ENCODE results near the gene PTH2R.
"Not testable (repeated sequence)": the region's sequence is repeated elsewhere in the genome, so short reads cannot be mapped to it uniquely, and the experiment has no call there.

Gene PTH2R

DNA sequence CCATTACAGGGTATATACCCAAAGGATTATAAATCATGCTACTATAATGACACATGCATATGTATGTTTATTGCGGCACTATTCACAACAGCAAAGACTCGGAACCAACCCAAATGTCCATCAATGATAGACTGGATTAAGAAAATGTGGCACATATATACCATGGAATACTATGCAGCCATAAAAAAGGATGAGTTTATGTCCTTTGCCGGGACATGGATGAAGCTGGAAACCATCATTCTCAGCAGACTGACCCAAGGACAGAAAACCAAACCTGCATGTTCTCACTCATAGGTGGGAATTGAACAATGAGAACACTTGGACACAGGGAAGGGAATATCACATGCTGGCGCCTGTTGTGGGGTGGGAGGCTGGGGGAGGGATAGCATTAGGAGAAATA, 9.8 kb upstream of the PTH2R start:
- DNase-seq (ENCODE audit: low read depth in 3 of 3) = not testable (repeated sequence)

DNA sequence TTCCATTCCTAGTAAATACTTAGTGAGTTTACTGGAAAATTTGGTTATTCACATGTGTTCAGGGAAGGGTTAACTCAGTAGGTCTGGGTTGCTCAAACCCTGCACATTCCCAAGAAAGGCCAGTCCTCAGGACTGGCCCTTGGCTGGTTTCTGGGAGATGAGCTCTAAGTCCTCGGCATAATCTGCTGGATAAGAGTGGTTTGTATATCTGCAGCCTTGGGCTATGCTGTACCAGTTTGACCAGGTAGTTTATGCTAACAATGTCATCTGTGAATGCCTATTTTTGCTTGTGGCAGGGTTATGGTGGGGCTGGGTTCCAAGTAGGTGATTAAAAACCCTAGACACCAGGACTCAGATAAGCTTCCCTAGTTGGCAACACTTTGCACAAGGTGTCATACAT, 7.4 kb upstream of the PTH2R start:
- DNase-seq (ENCODE audit: low read depth in 3 of 3) = no peak

DNA sequence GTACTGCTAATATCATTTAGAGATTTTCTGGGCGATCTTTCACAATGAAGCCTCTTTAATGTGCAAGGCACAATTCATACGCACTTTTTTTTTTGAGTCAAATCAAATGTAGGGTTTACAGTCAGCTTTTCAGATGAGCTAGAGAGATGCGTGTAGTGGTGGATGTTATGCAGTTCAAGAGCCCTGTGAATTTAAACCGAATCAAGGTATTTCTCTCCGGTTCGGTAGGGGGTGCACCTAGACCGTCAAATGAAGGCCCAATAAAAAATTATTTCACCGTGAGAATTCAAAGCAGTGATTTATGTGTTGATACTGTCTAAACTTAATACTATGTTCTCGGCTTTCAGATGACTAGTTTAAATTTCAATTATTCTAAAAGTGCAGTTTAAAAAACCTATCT, 1.1 kb downstream of the PTH2R start:
- no peak for DNase-seq (ENCODE audit: low read depth in 3 of 3)

DNA sequence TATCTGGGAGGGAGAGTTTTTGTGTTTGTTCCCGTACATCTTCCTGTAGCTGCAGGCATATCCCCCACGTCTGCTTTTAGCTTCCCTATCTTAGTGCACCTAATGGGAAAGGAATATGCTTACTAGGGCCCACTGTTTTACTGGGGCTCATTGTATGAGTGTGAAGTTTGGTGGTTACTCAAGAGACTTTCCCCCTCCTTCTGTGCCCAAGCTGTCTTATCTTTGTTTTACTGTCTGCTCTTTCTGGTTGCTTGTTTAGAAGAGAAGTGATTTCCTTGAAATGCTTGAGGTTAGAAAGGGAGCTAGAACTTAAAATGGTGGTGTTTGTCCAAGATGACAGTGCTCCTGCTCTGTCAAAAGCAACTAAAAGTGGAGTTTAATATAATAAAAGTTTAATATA, 7.3 kb downstream of the PTH2R start:
- DNase-seq (ENCODE audit: low read depth in 3 of 3) = no peak

DNA sequence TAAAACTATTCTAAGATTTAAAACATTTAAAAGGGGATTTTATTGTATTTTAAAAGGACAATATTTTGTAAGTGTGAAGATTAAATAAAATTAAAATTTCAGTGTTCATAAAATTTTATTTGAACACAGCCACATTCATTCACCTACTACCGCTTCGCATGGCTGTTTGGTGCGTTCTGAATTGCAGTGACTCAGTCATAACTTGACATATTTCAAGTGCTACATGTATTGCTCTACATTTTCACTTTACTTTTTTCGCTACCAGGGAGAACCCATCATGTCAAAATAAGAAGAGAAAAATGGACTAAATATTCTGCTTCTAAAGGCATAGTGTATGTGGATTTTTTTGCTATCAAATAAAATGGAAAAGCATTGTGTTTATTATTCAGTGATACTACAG, 8.7 kb downstream of the PTH2R start:
- no peak for DNase-seq (ENCODE audit: low read depth in 3 of 3)

DNA sequence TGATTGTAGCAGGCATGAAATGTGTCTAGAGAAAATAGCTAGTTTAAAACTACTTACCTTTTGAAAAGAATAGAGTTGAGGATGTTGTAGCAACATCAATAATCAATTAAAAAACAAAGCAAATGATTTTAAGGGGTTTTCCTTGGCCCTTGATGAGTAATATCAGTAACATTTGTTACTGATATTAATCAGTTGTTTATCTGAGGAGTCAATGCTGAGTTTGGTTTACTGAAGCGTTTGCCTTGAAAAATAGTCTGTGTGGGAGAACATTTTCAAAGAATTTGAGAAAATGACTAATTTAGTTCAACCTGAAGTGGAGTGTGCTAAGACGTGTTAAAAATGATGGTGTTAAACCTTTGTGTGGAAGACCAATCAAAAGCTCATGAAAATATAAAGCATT, 9.3 kb downstream of the PTH2R start:
- no peak for DNase-seq (ENCODE audit: low read depth in 3 of 3)

DNA sequence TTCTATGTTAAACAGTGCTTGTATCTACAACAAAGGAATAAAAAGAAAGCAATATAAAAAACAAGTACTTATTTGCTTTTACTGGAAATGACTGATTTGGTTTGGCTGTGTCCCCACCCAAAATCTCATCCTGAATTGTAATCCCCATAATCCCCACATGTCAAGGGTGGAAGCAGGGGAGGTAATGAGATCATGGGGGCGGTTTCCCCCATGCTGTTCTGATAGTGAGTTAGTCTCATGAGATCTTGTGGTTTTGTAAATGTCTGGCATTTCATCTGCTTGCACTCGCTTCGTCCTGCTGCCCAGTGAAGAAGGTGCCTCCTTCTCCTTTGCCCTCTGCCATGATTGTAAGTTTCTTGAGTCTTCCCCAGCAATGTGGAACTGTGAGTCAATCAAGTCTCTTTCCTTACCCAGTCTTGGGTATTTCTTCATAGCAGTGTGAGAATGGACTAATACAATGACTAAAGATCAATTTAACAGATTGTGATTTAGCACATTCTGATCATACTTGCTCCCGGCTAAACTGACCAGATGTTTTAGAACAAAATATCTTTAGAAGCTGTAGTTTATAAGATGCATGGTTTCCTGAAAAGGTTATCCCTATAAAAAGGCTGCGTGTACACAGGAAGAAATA, 19.9 kb downstream of the PTH2R start:
- no peak for DNase-seq (ENCODE audit: low read depth in 3 of 3)

DNA sequence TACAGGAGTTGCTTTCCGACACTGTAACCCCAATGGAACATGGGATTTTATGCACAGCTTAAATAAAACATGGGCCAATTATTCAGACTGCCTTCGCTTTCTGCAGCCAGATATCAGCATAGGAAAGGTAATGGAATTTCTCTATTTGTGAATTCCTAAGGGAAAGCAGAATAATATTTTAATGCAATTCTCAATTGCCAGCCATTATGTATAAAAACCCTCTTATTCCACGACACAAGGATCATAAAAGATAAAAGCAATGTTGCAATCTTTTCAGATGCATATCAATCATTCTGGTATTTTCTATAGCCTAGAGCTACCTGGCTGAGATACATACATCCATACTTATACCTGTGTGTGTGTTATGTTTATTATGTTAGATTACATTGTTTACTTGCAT, 31.2 kb downstream of the PTH2R start:
- DNase-seq (ENCODE audit: low read depth in 3 of 3) = no peak

DNA sequence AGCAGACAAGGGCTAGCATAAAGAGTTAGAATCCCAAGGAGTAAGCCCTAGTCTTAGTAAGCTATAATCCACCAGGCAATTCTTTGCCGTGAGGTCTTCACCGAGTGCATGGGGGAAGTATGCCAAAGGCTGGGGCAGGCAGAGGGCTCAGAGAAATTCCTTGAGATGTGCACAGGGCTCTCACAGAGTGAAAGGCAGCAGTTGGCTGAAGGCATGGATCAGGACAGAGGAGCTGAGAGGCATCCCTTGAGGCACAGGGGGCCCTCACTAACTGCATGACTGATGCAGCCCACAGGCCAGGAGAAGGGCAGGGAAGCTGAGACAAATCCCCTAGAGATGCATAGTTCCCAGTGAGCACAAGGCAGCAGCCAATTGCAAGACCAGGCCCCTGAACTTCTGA, 34.1 kb downstream of the PTH2R start:
- no peak for DNase-seq (ENCODE audit: low read depth in 3 of 3)

DNA sequence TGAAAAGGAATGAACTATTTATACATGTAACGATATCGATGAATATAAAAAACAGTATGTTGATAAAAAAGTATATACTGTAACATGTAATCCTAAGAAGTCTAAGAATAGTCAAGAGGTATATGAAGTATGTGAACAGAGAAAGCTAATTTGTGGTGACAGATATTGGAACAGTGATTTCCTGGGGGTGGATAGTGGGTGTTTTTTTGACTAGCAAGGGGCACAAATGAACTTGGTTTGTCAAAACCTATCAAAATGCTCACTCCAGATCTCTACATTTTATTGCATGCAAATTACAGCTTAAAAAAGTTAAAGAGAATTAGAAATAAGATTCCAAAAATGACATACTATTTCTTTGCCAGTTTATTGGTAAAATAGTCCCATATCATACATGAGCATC, 35.4 kb downstream of the PTH2R start:
- no peak for DNase-seq (ENCODE audit: low read depth in 3 of 3)

DNA sequence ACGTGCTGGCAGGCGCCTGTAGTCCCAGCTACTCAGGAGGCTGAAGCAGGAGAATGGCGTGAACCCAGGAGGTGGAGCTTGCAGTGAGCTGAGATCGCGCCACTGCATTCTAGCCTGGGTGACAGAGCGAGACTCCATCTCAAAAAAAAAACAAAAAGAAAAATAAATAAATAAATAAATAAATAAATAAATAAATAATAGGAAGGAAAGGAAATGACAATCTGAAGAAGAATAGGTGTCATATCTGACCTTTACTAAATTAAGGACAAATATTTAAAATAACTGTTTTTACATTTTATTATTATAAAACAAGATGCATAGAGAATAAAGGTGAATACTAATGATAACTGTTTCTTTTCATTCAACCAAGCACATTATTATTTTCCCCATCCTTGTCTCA, 40.9 kb downstream of the PTH2R start:
- not testable (repeated sequence) for DNase-seq (ENCODE audit: low read depth in 3 of 3)

DNA sequence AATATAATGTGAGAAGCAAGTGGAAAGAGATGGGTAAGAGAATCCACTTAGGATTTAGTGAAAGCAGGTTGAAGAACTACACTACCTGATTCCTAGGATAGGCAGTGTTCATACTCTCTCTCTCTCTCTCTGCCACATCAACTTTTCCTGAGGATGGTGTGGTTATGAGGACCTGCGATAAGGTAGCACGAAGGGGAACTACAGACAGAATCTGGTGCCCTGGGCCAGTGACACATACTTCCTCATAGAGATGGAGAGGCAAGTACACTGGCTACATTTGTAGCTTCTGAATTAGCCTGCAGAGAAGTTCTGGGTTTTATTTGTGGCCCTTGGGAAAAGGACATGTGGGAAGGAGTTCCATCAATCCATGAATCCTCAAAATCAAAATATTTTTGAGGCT, 44.5 kb downstream of the PTH2R start:
- no peak for DNase-seq (ENCODE audit: low read depth in 3 of 3)

DNA sequence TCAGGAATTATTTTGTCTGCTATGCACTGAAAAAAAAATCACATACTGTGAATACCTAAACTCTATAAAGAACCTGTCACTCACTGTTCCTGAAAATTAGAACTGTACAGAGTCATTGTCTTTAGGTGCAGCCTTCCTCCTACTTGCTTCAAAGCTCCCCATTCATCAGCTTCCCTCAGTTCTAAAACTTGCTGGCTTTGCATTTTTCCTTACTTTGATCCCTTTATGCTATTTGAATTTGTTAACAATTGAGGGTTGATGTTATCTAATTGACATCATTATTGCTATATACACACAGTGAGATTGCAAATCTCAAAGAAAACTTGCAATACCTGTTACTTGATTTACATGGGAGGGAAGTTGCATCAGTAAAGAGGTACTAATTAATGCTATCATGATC, 48.3 kb downstream of the PTH2R start:
- DNase-seq (ENCODE audit: low read depth in 3 of 3) = no peak

DNA sequence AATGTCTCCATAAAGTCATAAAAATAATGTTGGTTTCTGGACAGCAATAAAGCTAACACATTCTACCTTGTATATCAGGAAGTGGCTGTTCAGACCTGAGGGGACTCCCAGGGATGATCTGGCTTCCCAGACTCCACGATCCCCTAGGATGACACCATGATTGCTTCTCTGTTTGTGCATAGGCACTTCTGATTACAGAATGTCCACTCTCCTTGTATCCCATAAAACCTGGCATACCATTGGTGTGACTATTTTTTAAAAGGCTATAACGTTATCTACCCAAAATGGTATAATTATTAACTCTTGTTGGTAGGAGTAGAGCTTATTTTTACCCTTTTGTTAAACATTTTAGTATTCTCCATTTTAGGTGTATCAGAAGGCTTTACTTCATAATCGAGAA, 57.1 kb downstream of the PTH2R start:
- DNase-seq (ENCODE audit: low read depth in 3 of 3) = no peak

DNA sequence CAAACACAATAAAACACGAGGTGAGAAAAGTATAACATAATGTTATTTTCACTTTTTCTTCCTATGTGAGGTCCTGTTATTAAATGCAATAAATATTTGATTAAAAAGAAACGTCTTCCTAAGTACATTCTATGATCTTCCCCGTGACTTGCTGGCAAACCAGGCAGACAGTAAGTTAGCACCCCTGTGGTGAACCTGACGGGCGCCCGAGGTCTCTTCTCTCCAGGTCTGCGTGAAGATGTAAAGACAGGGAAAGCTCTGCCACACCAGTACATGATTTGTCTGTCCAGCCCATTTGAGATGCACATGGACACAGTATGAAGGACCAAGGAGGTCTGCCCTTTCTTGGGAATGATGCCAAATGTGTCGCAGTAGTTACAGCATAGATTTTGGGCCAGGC, 57.6 kb downstream of the PTH2R start:
- DNase-seq (ENCODE audit: low read depth in 3 of 3) = no peak

DNA sequence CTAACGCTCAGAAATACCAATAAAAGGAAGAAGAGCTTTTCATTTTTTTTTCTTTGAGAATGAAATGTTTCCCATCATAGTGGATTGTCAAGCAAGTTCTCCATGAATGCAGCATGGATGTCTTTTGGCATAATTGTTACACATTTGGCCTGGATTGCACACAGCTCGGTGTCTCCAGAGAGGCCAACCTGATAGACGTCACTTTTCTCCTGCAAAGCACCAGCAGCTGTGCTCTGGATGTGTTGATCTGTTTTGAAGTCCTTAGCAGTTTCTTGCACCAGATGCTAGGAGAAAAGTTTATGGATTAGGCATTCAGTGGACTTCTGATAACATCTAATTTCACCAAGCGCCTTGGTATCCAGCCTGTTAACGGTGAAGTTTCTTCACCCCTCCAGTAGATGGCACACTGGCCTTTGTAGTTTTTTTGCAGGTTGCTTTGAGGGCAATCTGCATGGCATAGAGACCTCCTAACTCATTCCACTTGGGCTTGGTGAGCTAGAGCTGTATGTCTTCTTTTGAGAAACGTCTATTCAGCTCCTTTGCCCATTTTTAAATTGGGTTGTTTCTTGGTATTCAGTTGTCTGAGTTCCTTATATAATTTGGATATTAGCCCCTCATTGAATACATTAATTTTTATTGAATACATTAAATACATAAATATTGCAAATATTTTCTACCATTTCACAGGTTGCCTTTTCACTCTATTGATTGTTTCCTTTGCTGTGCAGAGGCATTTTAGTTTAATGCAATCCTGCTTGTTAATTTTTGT, 59.7 kb downstream of the PTH2R start:
- peak in 1 of 3 donors; percentile 0 for DNase-seq (ENCODE audit: low read depth in 3 of 3)

DNA sequence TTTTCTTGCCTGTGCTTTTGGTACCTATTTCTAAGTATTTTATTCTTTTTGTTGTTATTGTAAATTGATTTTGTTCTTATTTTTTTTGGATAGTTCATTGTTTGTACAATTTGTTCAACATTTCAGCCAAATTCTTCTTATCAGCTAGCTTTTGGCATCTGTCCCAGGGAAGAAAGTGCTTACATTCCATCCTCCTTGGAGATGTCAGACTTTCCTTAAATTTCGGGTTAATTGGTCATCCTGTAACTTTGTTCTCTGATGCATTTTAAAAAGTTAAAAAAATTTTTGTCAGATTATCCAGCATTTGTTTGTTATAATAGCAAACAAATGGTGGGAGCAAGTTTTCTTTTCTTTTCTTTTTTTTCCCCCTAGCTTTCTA, 60.3 kb downstream of the PTH2R start:
- DNase-seq (ENCODE audit: low read depth in 3 of 3) = no peak

DNA sequence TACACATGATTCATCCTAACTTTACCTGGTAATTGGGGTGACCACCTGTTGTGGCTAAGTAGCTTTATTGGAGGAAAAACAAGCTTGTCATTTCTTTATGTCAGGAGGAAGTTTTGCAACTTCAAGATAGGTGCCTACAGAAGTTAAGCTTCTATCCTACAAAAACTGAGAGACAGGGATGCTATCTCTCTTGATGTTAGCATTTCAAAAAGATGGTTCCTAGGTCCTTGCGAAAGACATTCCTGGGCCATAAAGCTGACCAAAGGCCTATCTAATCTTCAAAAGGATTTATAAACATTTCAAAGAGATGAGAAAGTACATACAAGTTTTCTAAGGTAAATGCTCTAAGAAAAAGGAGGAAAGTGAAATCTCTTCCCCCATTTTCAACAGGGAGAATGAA, 61.0 kb downstream of the PTH2R start:
- DNase-seq (ENCODE audit: low read depth in 3 of 3) = no peak

DNA sequence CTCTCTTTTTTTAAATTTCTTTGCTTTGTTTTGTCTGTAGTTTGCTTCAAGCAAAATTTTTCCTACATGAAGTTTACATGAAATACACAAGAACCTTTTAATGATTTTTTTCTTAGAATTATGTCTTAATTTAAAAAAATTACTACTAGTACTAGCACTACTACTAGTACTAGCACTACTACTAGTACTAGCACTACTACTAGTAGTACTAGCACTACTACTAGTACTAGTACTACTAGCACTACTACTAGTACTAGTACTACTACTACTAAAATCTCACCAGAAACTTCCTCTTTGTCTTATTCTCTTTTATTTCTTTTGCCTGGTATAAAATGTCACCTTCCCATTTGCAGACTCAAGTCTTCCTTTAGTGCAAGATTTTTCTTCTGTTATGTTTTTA, 71.1 kb downstream of the PTH2R start:
- no peak for DNase-seq (ENCODE audit: low read depth in 3 of 3)

DNA sequence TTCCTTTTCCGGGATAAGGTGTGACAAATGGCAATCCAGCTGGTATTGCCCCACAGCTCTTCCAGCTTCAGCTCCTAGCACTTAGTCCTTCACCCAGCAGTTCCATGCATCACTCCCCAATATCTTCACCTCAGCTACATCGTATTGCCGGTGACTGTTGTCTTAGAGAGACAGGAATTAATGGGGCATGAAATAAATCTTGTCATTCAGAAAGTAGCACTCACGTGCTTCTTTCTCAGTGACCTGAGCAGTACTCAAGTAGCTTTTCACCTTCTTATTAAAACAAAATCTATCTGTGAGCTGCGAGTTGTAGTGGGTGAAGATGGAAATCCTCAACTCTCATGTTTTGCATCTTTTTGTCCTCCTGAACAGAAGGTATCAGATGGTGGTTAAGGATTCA, 72.8 kb downstream of the PTH2R start:
- no peak for DNase-seq (ENCODE audit: low read depth in 3 of 3)

DNA sequence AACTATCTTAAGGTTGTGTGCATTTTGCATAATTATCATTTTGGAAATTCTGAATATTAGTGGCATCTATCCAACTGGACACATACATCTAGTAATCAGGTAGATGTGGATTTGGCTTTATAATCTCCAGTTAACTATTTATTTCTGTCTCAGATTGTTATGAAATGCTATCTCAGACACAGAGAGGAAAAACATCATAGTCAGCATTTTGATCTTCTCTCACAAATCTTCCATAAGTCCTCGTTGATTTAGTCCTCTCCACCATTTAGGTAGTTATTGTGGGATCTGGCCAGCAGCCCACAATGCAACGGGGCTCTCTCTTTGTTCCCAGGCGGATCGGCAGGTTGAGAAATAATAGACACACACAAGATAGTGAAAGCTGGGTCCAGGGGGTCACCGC, 75.4 kb downstream of the PTH2R start:
- DNase-seq (ENCODE audit: low read depth in 3 of 3) = not testable (repeated sequence)

DNA sequence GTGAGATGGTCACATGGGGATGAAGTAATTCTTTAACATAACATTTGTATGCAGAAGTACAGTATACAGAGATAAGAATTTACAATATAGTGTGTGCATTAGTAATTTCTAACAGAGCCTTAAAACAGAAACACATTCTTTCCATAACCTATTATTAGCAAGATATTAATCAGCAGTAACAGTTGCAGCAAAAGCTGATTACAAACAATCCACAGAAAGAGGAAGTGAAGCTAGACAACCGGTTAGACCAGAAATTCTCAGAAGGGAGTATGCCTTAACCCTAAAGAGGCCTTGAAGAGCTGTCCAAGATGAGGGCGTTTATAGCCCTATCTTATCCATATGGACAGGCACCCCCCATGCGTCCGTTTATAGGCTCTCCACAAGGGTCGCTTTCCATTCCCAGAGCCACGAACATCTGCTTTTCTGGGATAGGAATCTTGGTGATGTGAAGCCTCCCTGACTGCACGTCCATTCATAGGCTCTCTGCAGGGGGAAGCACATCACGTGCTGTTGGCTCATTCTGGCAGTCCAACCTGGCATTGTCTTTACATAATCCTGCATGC, 75.9 kb downstream of the PTH2R start:
- not testable (repeated sequence) for DNase-seq (ENCODE audit: low read depth in 3 of 3)

DNA sequence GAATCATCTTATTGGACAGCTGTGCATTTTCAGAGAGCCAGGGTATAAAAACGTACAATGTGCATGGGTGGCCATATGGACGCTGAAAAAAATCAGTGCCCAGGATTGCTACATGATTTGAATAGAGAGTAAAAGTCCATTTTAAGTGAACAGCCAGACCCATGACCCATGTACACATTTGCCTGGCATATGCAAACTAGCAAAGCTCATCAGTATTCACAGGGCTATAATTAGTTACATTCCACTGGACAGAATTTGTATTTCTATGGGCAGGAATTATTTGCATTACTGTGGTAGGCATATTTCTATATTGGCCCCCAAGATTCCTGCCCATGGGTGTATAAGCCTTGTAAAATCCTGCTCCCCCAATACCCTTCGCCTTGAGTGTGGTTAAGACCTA, 78.8 kb downstream of the PTH2R start:
- no peak for DNase-seq (ENCODE audit: low read depth in 3 of 3)

All from stimulated activated CD4-positive, alpha-beta T cell treated with anti-CD3 and anti-CD28 coated beads, TNF-alpha, amount 100 ng/mL, for 48 hours (primary cell).